ENCODE results near the gene SLC25A30.
"Not testable (repeated sequence)": the region's sequence is repeated elsewhere in the genome, so short reads cannot be mapped to it uniquely, and the experiment has no call there.

Gene SLC25A30

GRCh38 chr13:45364876-45365557 lies 53.2 kb downstream of the SLC25A30 start:
- DNase-seq, result no peak

GRCh38 chr13:45362939-45363338 lies 55.2 kb downstream of the SLC25A30 start:
- DNase-seq, result peak; percentile 22

GRCh38 chr13:45361596-45362206 lies 56.5 kb downstream of the SLC25A30 start:
- DNase-seq, result peak; percentile 34

- peak; percentile 69 for DNase-seq
These were observed 61.1 kb downstream of the SLC25A30 start for GRCh38 chr13:45356966-45357672.

GRCh38 chr13:45353895-45354294 lies 64.3 kb downstream of the SLC25A30 start:
- no peak for DNase-seq

DNA sequence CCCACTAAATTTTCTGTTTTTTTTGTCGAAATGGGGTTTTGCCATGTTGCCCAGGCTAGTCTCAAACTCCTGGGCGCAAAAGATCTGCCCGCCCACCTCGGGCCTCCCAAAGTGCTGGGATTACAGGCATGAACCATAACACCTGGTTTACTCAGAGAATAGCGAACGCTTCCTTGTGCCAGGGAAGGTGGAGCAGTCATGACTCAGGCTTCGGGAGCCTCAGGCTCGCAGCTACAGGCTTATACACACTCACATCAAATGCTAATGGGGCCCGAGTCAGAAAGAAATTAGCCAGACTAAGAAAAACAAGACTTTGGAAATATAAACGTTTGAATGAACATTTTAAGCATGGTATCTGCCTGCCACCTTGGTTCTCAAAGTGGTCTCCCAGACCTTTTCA lies 66.1 kb downstream of the SLC25A30 start:
- no peak for DNase-seq

DNA sequence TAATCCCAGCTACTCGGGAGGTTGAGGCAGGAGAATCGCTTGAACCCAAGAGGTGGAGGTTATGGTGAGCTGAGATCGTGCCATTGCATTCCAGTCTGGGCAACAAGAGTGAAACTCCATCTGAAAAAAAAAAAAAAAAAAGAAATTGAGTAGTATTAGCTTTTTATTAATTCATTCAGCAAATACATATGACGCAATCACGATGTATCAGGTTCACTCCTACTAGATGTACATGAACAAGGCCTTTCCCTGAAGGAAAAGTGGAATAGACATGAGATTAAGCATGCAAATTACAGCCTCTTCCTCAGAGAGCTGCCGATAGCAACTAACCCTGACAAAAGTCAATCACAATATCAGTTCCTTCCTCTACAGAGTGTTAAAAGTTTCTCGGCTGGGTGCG lies 68.0 kb downstream of the SLC25A30 start:
- no peak for DNase-seq

DNA sequence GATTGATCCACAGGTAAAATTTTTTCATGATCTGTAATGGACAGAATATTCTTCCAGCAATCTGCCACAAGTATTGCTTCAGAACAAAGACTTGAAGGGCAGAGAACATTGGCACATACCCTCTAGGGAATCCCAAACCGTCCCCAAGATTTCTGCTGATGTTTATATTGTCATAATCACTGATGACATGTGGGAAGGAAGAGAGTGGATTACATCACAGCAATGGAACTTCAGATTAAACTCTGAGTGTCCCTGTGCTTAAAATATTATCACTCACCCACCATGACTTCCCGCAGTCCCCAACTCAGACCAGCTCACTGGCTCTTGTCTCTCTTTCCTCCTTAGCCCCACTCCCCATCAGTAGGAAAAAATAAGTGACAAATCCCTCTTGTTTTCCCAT lies 68.7 kb downstream of the SLC25A30 start:
- DNase-seq, result no peak

GRCh38 chr13:45344064-45344463 lies 74.1 kb downstream of the SLC25A30 start:
- not testable (repeated sequence) for DNase-seq
